Frontal cortex (tissue), 4 donors: ENCODE data around the gene NISCH. TPM values are rescaled to one million over a fixed set of nuclear protein-coding genes. Genes with fewer than 3 reads are reported as not detected.

ENCODE experiments used
- DNase-seq, 2 donors: peaks; one replicate each; pipeline ENCODE4 v3.0.0; 2012; ENCODE audit warnings: low spot score in 2 of 2
- FAIRE-seq: peaks from 2 replicates; lab custom pipeline; 2012; peaks lifted over from hg19 to GRCh38; lab: Jason Lieb, UNC
- total RNA-seq: library from RNA; depleted of rRNA; stranded (reverse); fragments of >200 nt; gene quantifications from one replicate; pipeline ENCODE4 v1.2.3, GENCODE V29; 2014
- donor health status: control.
- donor health status: control.
- donor health status: control.

The NISCH gene
- total RNA-seq, 1 donor from 2014 or later = 58.7 TPM

DNA sequence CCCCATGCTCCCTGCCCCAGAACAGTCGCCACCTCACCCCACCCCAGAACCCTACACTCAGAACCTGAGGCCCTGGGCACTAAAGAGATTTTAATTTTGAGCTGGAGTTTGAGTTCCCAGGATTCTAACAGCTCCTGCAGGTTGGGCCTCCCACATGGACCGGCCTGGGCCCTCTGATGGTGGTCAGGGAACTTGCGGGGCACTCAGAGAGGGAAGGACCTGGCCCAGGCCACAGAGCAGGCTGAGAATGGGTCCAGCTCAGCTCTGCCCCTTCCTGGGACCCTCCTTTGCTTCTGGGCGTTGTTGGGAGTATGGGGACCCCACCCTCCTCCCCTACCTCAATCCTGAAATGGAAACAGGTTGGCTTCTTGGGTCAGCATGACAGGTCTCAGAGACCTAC, 9.4 kb upstream of the NISCH start:
- FAIRE-seq = no peak

DNA sequence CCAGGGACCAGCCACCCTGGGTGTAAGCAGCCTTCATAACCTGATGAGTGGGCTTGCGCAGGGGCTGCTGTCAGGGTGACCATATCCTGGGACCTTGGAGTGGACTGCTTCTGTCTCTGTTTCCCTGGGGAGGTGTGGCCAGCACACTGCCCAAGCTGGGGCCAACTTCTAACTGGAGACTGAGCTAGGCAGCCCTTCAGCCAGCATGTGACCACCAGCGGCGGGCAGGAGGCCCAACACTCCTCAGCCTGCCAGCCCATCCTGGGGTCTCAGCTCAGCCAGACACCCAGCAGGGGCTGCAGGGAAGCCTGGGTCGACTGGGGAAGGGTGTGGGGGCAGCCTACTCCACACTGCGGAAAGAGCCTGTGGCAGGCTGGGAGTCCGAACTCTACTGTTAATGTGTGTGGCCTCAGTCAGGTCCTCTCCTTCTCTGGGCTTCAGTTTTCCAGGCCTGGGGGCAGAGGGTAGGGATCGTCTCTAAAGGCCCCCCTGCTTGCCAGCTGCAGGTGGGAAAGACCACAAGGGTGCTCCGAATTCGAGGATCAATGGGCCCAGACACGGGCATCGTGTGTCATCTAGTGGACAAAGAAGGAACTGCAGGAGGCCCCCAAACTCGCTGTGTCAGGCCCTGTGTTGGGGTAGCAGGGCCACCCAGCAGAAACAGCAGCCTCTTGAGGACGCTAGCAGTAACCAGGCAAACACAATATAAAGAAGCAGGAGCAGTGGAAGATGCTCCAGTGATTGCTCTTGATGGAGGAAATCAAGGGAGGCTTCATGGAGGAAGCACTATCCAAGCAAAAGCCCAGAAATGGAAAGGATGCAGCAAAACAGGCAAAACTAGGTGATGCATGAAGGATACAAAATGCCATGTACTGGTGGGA, 8.5 kb upstream of the NISCH start:
- DNase-seq = peak; percentile 58 to 76
- no peak for FAIRE-seq

More for the DNA sequence above, 9.4 kb upstream of the NISCH start:
- no peak for DNase-seq

DNA sequence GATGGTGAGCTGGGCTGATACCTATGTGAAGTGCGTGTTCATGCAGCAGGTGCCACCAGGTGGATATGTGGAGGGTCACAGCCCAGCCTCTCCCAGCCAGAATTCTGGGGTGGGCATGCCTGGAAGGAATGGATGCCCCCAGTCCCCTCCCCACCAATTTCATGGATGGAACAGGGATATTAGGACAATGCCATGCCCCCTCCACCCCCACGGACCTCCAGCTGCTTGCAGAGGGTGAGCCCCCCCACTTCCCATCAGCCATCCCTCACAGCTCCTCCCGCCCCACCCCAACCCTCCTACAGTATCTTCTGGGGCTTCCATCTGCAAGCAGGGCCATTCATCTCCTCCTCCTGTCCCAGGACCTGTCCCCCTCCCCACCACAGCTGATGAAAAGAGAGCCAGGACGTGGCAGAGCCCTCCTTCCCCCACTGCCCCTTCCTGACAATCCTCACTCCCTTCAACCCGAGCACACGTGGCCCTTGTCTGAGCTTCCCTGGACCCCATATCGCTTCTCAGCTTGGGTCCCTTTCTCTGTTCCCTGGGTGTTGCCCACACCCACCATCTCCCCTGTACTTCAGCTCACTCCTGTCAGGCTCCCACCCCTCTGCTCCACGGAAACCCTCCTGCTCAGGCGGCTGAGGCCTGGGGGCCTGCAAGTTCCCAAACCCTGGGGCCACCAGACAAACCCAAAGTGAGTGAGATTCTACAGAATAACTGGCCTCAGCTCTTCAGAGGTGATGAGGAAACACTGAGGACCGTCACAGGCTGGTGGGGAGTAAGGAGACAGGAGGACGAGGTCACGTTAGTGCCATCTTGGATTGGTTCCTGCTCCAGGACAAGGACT, 7.7 kb upstream of the NISCH start:
- FAIRE-seq (no peak), DNase-seq (no peak)

DNA sequence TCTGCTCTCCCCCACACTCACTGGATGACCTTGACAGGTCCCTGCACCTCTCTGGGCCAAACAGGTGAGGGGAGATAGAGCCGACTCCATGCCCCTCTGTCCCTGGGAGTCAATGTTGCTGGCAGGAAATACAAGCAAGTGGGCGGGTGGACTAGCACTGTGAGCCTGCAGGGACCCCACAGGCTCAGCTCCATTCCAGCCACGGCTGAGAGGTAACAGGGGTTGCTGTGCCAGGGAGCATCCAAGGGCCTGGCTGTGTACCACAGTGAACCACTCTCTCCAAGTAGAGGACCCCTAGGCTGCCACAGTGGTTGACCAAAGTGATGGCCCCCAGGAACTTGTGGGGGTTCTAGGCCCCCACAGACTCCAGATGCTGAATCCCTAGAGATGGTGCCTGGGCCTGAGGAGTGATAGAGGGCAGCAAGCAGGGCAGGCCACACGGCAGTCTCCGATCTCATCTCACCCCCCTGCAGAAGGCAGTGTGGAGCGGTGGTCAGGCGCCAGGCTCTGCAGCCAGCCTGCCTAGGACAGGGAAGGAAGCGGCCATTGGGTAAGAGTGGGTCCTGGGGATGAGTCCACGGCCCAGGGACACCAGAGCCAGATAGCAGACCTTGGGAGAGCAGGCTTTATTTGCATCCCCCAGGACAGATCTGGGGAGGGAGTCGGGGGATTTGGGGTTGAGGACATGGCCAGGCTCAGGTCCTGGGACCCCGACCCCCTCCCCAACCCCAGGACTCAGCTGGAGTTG, 4.7 kb upstream of the NISCH start:
- no peak for DNase-seq
- FAIRE-seq = no peak

DNA sequence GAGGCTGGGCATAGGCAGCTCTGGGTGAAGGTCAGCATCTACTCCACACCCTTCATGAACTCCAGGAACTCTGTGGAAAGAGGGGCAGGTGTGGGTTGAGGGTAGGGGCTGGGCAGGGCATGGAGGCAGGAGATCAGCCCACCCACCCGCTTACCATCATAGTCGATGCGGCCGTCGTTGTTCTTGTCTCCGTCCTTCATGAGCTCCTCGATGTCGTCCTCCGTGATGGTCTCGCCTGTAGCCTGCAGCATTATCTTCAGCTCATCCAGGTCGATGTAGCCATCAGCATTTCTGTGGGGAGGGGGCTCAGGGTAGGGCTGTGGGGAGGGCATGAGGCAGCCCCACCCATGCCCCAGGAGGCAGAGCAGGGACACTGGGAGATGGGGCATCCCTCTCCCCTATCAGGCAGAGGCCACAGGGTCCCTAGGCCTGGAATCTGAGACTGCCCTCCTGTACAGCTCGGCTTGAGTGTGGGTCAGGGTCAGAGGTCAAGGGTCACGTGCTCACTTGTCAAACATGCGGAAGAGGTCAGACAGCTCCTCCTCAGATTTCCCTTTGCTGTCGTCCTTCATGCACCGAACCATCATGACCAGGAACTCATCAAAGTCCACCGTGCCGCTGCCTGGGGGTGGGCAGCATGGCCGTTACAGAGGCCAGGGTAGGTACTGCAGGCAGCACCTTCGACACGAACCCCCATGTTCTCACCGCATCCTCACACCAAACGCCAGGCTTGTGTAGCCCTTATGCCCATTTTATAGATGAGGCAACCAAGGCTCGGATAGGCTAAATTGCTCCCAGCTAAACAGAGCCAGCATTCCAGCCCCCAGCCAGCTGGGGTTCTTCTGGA, 3.9 kb upstream of the NISCH start:
- no peak for DNase-seq
- FAIRE-seq = no peak

DNA sequence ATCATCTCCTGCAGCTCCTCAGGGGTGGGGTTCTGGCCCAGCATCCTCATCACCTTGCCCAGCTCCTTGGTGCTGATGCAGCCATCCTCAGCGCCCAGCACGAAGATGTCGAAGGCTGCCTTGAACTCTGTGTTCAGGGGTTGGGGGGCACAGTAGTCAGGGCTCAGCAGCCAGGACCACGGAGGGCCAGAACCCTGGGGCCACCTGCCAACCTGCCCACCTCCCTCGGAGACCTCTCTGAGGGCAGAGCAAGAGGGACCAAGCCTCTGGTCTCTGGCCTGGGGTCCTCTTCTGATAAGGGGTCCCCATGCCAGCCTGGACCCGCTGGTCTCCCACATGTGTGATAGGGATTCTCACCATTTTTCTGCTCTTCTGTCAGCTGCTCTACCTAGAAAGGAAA, 3.3 kb upstream of the NISCH start:
- no peak for DNase-seq
- no peak for FAIRE-seq

DNA sequence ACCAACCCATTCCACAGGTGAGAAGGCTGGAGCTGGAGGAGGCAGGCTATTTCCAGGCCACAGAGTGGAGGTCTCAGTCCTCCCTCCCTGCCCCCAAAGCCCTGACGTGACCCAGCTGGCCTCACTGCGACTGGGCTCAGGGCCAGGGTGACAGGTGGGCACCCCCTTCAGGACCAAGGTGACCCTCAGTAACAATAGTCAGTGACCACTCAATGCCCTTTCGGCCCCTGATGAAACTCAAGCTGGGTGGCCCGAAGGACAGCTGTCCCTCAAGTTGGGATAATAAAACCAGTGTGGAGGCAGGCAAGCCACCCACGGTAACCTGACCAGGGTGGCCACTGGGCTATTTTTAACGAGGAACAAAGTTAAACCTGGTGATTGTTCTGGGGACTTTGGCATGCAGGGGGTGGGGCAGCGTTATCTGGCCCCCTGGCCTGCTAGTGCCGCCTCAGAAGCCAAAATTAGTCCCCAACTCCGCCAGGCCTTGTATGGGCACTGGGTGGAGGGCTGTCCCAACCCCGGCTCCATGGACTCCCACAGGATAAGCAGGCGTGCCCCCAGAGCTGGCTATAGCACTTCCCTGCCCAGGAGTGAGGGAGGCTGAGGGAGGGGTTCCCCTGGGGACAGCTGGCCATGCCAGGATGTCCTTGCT, 2.7 kb upstream of the NISCH start:
- DNase-seq (no peak), FAIRE-seq (no peak)

DNA sequence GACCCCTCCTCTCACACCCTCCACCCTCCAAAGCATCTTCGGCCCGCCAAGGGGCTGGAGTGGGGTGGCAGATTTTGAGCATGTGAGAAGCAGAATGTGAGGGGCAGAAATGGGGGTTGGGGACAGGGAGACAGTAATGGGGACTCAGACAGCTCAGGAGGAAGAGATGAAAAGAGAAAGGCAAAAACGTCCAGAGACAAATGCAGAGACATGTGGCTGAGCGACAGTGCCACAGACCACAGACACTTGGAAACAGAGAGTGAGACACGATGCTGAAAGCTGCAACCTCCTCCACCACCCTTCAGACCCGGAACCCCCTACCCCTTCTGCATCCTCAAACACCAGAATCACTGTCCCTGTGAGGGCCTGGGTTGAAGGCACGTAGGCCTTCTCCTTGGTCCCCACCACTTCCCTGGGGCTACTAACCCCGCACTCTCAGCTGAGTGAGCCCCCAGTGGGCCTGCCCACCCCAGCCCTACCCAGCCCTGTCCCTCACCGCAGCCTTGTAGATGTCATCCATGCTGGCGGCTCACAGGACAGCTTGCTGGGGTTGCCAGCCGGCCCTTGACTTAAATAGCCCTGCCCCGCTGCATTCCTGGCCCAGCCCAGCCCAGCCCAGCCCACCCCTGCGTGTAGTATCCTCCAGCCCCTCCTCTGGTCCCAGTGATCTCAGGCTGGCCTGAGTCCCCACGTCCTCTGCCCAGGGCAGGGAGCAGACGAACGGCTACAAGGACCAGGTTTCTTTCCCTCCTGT, 1.7 kb upstream of the NISCH start, which contains the start of gene TNNC1:
Gene TNNC1, minus strand, starts transcription at position 546 of the 754 bp plus-strand sequence. Its CDS starts 26 bp downstream, at position 520.
- FAIRE-seq (no peak), DNase-seq (no peak)

DNA sequence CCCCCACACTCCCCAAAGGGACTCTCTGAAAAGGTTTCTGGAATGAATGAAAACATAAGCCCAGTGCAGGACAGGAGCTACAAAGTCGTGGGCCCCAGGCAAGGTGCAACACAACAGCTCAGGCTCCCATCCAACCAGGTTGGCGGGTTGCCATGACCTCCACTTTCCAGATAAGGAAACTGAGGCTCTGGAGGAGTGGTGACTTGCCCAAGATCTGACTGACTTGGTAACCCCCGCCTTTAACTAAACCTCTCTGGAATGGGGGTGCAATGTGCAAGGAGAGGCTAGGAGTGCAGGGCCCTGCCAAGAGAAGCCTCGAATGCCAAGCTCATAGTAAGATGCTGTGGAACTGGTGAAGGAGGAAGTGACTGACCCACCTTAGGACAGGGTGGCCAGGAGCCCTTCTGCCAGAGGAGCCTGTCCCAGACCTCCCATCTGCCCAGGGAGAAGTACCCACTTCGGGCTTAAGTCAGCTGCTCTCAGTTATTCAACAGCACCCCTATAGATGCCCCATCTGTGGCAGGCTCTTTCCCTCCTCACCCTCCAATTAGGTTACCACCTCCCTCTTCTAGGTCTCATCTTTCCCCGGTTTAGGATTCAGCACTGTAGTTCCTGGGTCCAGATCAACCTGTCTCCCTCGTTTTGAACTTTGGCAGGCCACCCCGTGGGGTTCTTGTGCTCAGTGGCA, 1.0 kb upstream of the NISCH start:
- DNase-seq (peak in 1 of 2 donors; percentile 41), FAIRE-seq (no peak)

DNA sequence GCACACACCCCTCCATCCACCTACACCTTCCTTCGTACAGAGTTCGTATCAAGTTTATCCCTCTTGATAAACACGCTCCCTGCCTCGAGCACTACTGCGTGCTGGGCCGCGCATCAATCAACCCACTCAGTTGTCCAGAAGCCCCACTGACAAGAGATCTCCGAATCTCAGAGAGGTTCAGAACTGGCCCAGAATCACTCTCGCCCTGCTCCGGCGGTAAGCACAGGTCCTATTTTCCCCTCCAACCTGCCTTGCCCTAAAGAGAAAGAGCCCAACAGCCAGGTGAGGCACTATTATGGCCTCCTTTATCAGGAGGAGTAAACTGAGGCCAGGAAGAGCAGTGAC, 494 bp upstream of the NISCH start:
- DNase-seq = peak in 1 of 2 donors; percentile 42
- no peak for FAIRE-seq

DNA sequence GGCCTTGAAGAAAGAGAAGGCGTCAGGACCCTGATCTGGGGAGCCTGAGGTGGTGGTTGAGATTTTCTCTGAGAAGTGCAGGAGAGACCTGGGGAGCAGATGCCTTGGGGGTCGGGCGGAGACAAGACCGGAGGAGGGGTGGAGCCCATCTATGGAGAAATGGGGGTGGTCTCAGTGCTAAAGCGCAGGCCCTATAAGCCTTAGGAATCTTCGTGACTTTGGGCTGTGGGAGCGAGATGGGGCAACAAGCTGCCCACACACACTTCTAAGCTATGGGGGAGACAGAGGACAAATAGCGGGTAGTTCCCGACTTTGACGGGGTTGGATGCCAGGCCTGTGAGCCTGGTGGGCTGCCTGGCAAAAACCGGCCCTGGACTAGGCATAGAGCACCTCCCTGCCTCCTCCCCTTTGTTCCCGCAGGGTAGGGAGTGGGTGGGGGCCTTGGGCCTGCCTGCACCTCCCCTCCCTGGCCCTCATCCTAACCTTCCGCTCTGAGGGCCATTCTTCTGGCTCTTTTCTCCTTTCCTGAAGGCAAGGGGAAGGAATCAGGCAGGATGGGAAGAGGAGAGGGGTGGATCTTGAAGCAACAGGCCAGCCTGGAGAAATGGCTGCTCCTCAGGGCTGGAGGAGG, 880 bp downstream of the NISCH start:
- DNase-seq (peak; percentile 44 to 45), FAIRE-seq (no peak)

DNA sequence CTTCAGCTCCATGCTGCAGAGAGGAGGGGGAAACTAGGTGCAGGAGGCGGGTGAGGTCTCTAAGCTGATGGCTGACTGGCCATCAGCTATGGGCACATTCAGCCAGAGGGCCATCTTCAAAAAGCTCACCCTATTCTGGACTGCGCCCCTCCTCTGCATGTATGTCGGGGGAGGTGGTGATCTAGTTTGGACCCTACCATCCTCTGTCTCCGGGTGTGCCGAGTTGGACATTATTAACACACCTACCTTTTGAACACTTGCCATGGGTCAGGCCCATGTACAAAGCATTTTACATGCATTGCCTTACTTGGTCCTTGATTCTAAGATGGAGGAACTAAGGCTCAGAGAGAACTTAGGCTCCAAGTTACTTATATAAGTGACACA, 1.4 kb downstream of the NISCH start:
- no peak for DNase-seq
- FAIRE-seq = no peak

DNA sequence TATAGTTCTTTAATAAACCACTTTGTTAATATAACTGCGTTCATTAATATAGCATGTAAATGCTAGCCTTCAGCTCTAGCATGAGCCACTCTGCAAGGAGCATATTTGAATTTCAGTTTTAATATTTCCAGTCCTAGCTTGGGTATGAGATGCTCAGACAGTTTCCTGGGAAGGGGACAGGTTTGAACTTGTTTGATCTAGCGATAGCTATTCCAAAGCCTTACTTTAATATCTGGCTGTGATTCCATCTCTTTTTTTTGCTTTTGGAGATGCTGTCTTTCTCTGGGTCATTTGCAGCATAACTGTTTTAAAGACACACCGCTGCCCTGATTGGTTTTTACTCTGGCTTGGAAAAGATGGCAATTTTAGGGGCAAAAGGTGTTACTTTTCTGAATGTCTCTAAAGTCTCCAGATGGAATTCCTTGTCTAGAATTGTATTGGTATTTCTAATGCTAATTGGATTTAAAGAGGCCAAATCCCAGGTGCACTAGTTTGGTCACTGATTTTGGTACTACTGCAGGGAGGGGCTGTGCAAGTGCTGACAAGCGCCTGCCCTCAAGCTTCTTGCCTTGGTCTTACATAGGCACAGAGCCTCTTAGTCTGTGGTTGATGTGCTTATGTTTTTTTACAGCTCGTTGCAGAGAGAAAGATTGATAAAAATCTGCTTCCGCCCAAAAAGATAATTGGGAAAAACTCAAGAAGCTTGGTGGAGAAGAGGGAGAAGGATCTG, 2.8 kb downstream of the NISCH start:
- FAIRE-seq (no peak), DNase-seq (no peak)

DNA sequence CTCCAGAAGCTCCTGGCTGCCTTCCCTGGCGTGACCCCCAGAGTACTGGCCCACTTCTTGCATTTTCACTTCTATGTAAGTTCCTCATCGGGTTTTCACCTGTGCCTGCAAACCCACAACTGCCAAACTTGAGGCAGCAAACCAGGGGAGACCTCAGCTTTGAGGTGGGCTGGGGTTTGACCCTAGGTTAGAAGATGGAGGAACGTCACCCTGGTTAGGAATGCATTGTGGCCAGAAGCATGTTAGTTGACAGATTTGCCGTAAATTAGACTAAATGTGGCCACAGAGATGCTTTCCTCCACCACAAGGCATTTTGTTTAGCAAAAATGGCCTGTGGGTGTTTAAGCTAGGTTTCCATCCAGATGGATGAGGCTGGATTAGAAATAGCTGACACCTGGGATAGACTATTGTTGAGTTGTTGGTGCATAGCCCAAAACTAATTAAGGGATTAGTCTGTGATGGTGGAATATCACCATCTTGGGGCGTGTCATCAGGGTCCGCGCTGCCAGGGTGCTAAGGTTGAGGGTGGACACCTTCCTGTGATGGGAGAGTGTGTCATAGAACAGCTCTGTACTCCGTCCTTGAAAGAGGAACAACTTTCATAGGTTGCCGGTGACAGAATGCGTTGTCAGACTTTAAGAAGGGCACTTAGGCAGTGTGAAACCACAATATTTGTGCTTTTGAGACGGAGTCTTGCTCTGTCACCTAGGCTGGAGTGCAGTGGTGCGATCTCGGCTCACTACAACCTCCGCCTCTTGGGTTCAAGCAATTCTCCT, 3.6 kb downstream of the NISCH start:
- FAIRE-seq = no peak

DNA sequence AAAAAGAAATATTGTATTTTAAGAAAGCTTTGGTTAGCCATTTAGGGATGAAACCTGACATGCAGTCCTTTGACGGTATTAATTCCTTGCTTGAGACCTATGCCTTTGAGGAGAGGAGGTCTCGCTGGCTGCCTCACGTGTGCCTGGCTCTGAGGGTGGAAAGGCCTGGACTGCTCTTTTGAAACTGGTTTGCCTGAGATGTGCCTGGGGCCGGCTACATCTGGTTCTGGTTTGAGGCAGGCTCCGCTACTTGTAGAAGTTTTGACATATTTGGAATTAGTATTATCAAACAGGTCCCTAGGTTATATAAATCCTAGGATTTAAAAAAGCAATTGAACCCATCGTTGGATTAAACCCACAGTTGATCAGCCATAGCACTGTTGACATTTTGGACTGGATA, 6.5 kb downstream of the NISCH start:
- no peak for FAIRE-seq
- DNase-seq = no peak

More for the DNA sequence above, 3.6 kb downstream of the NISCH start:
- no peak for DNase-seq

DNA sequence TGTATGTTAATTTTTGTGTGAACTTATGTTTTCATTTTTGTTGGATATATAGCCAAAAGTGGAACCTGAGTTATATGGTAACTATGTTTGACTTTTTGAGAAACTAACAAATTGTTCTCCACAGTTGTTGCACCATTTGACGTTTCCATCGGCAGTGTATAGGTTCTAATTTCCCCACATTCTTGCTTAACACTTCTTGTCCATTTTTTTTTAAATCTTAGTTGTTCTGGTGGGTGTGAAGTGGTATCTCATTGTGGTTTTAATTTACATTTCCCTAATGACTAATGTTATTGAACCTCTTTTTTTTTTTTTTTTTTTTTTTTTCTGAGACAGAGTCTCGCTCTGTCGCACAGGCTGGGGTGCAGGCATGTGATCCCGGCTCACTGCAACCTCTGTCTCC, 8.0 kb downstream of the NISCH start:
- DNase-seq (no peak), FAIRE-seq (no peak)
